SU-DHL-6 (cell line): ENCODE data around the gene SGMS2.

ENCODE experiments used
- CTCF ChIP-seq: fragments of 200-600 bp; sonication (generic); IDR thresholded peaks from one replicate; pipeline ENCODE4 v1.5.1; 2017; ENCODE audit warnings: antibody characterized with exemption, mild to moderate bottlenecking, low read length, moderate library complexity; ENCODE audit not compliant: insufficient read depth, poor library complexity, severe bottlenecking
- EZH2phosphoT487 ChIP-seq: fragments of 200-600 bp; sonication (generic), shearing (Covaris generic); conservative IDR thresholded peaks from 2 replicates; pipeline ENCODE4 v1.6.1; 2018; ENCODE audit warnings: mild to moderate bottlenecking, antibody characterized with exemption, low read length, moderate library complexity, mixed read lengths

GRCh38 chr4:107845681-107846080 is 20.9 kb downstream of the SGMS2 start:
- TF ChIP-seq CTCF (no peak), EZH2phosphoT487 (no peak)
